Cortex of kidney (tissue), 1 donor: ENCODE results near the gene FLCN.
"Not testable (repeated sequence)": the region's sequence is repeated elsewhere in the genome, so short reads cannot be mapped to it uniquely, and the experiment has no call there.

Experiments
- DNase-seq: peaks from one replicate; lab custom pipeline; 2025; lab: John Stamatoyannopoulos, UW

The FLCN gene

GRCh38 chr17:17186051-17186450, 50.9 kb downstream of the FLCN start:
- no peak for DNase-seq

- DNase-seq, result not testable (repeated sequence)
These were observed 51.8 kb downstream of the FLCN start for GRCh38 chr17:17184985-17185757.

- no peak for DNase-seq
These were observed 53.2 kb downstream of the FLCN start for GRCh38 chr17:17183744-17184143.

- no peak for DNase-seq
These were observed 54.3 kb downstream of the FLCN start for GRCh38 chr17:17182598-17183136.

- DNase-seq, result no peak
These were observed 55.0 kb downstream of the FLCN start for GRCh38 chr17:17181666-17182597.

- no peak for DNase-seq
These were observed 56.0 kb downstream of the FLCN start for GRCh38 chr17:17180741-17181525.

- DNase-seq, result no peak
These were observed 56.8 kb downstream of the FLCN start for GRCh38 chr17:17180141-17180603.

- DNase-seq, result no peak
These were observed 57.6 kb downstream of the FLCN start for GRCh38 chr17:17179371-17179827.

- DNase-seq, result no peak
These were observed 59.8 kb downstream of the FLCN start for GRCh38 chr17:17177176-17177575.

- no peak for DNase-seq
These were observed 60.6 kb downstream of the FLCN start for GRCh38 chr17:17176341-17176740.

GRCh38 chr17:17175917-17176316, 61.1 kb downstream of the FLCN start:
- DNase-seq, result no peak

- DNase-seq, result no peak
These were observed 61.6 kb downstream of the FLCN start for GRCh38 chr17:17175340-17175739.

- DNase-seq, result no peak
These were observed 63.0 kb downstream of the FLCN start for GRCh38 chr17:17173921-17174320.

GRCh38 chr17:17172990-17173389, 64.0 kb downstream of the FLCN start:
- DNase-seq, result no peak

- DNase-seq, result no peak
These were observed 64.7 kb downstream of the FLCN start for GRCh38 chr17:17172001-17172939.

GRCh38 chr17:17171186-17171585, 65.8 kb downstream of the FLCN start:
- DNase-seq, result no peak

GRCh38 chr17:17170346-17170985, 66.5 kb downstream of the FLCN start:
- DNase-seq, result no peak

- no peak for DNase-seq
These were observed 67.6 kb downstream of the FLCN start for GRCh38 chr17:17169396-17169795.

GRCh38 chr17:17168401-17168800, 68.6 kb downstream of the FLCN start:
- DNase-seq, result no peak

- DNase-seq, result no peak
These were observed 69.0 kb downstream of the FLCN start for GRCh38 chr17:17167986-17168385.
